ENCODE results near the gene BOD1.

Gene BOD1

DNA sequence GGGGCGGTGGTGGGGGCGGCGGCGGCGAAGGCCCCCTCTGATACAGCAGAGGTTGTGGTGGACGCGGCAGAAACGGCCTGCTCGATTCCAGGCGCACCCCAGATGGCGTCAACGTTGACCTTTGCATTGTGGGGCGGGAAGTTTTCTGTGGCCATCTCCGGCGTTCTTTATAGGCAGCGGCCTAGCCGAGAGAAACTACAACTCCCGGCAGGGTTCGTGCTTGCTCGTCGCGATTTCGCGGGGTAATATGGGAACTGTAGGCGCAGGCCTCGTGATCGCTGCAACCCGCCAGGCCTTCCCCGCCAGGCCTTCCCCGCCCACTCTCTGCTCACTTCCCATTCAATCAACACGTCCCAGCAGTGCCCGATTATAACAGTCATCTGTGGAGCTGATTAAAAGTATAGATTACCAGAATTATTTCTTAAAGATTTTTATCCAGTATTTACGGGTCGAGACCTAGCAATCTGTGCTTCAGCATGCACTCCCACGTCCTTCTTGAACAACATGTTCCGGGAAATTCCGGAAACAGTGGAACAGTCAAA, at the start of gene BOD1:
TSS of gene BOD1 (minus strand) at position 74 of the 542 bp plus-strand sequence. CDS start 214 bp downstream, outside the sequence.
- in situ Hi-C loops (cut with HindIII; ENCODE audit: low sequenced_read_pairs): loop anchor here (25.0 kb wide), 1 partner anchor 371 kb away; the partner anchor contains the start of gene C5orf47

DNA sequence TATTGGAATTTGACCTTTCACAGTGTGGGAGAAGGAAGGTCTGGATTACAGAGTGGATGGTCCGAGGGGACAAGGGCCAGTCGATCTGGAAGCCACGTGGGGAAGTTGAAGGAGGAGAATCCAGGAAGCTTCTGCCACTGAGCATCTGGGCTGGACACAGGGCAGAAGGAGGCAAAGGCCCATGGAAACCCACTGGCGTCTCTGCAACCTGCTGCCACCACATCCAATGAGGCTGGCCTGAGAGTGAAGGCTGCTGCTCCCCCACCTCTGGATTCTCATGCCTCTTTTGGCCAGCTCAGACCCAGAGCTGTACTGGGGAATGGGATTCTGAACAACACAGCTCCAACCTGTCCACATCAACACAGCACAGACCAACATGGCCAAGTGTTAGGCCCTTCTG, 48.9 kb upstream of the BOD1 start:
- in situ Hi-C loops (cut with HindIII; ENCODE audit: low sequenced_read_pairs): no loop called here

GRCh38 chr5:173664154-173664526, 47.7 kb upstream of the BOD1 start:
- in situ Hi-C loops (cut with HindIII; ENCODE audit: low sequenced_read_pairs): no loop called here

DNA sequence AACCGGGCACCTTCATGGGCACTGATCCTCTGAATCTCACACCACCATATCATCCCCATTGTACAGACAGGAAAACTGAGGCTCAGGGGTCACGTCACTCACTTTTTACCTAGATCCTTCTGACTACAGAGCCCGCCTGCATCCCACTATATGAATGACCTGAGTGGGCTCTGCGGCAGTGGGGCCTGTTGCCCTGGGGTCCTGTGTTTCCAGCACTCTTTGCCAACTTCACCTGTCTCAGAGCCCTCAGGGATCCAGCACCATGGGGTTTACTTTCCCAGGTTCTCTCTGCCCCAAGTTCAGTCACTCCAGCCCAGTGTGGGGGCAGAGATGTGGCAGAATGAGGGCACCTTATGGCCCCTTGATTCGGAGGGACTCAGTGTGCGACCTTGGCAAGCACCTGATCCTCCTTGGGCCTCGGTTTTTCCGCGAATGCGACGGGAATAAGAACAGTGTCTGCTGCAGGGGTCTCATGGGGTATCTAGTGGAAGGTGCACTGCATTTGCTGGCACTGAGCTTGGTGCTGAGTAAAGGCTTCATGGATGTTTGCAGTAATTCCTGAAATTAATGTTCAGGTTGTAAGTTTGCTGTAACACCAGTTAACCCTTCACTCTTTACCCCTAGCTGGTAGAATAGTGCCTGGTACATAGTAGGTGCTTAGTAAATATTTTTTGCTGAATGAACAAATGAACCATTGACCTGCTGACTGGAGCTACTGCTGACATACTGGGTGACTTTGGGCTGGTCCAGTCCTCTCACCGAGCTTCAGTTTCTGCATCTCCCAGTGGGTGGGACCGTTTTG, 47.1 kb upstream of the BOD1 start:
- in situ Hi-C loops (cut with HindIII; ENCODE audit: low sequenced_read_pairs): no loop called here

GRCh38 chr5:173662581-173663351, 46.3 kb upstream of the BOD1 start:
- in situ Hi-C loops (cut with HindIII; ENCODE audit: low sequenced_read_pairs): no loop called here

- in situ Hi-C loops (cut with HindIII; ENCODE audit: low sequenced_read_pairs): no loop called here
Measured at GRCh38 chr5:173660481-173661280, 44.2 kb upstream of the BOD1 start.

- in situ Hi-C loops (cut with HindIII; ENCODE audit: low sequenced_read_pairs): no loop called here
Measured at GRCh38 chr5:173659423-173659822, 43.0 kb upstream of the BOD1 start.

DNA sequence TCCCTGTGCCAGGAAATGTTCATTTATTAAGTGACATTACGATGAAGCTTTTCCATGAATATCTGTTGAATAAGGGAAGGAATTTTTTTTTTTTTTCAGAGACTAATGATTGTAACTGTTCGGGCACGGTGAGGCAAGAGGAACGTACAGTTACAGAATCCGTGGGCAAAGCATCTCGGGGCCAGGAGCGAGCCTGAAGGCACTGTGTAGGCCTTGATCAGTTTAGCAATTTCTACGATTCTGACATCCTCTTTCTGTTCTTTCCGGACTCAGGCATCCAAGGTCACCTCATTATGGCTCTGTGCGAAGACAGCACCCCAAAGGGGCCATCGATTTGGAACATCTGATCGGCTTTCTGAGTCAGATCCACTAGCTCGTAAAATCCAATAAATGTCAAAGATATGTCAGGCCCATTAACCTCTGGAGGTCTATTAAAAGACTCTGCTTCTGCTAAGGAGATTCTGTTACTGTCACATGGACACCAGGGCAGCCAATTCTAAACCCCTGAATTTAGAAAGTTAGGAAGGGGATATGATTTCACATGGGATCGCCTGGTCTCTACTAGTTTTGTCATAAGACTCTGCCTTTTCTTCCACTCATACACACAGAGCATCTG, 41.4 kb upstream of the BOD1 start:
- in situ Hi-C loops (cut with HindIII; ENCODE audit: low sequenced_read_pairs): no loop called here

DNA sequence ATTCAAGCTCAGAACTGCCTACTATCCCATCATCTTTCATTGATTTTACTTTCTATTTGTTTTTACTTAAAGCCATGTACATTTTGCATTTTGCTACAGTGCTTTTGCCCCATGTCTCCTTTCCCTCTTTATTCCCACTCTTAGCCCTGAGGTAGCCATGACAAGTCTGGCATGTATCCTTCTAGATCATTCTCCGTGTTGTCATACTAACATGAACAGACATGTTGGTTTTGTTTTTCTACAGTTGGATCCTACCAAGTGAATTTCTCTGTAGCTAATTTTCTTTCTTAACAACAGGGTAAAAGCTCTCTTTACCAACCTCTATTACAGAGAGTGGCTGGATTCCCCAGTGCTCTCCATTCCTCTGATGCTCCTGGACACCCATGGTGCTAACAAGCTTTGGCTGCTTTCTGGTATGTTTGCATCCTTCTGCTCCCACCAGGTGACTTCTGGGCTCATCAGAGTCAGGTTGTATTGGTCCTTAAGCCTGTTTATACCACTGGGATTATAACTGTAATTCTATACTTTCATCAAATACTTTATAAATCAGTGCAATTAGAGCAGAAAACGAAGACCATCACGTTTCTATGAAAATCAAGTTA, 38.8 kb upstream of the BOD1 start:
- in situ Hi-C loops (cut with HindIII; ENCODE audit: low sequenced_read_pairs): no loop called here

GRCh38 chr5:173653822-173654523, 37.5 kb upstream of the BOD1 start:
- in situ Hi-C loops (cut with HindIII; ENCODE audit: low sequenced_read_pairs): no loop called here

DNA sequence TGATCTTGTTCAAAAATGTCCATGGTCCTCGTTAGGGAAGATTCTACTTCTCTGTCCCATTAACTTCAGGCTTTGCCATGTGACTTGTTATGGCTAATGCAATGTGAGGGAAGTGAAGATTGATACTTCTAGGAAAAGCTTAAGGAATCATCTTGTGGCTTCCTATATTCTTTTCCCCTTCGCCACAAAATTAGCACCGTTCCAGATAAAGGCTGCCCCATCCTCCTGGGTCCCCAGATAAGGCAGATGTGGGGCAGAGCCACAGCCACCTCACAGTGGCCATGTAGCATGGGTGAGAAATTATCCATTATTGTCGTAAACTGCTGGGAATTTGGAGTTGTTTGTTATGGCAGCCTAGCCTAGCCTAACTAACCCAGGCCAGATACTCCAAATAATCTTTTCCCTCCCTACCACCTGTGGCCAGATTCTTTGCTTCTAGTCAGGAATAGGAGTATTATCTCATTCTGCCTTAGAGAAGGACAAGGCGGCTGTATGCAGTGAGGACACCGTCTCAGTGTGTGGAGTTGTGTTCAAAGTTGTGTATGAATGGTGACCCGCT, 31.9 kb upstream of the BOD1 start:
- in situ Hi-C loops (cut with HindIII; ENCODE audit: low sequenced_read_pairs): no loop called here

- in situ Hi-C loops (cut with HindIII; ENCODE audit: low sequenced_read_pairs): no loop called here
Measured at GRCh38 chr5:173646692-173647091, 30.2 kb upstream of the BOD1 start.

- in situ Hi-C loops (cut with HindIII; ENCODE audit: low sequenced_read_pairs): no loop called here
Measured at GRCh38 chr5:173645890-173646574, 29.6 kb upstream of the BOD1 start.

DNA sequence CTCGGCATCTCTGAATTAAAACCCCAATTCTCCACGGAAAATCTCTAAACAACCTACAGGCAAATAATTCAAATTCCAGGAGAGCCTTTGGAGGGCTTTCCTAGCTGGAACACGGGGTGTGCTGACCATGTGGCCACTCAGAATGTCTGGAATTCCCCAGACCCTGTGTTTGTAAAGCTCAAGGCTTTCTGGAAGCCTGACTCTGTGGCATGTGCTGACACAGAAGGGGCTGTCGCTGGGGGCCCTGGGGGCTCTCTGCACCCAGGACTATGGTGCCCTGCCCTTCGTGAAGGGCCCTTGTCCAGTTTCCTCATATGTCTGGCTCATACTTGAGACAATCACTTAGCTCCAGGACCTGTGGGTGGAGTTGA, 29.0 kb upstream of the BOD1 start:
- in situ Hi-C loops (cut with HindIII; ENCODE audit: low sequenced_read_pairs): no loop called here

- in situ Hi-C loops (cut with HindIII; ENCODE audit: low sequenced_read_pairs): no loop called here
Measured at GRCh38 chr5:173644673-173645436, 28.4 kb upstream of the BOD1 start.

GRCh38 chr5:173643964-173644363, 27.5 kb upstream of the BOD1 start:
- in situ Hi-C loops (cut with HindIII; ENCODE audit: low sequenced_read_pairs): no loop called here

DNA sequence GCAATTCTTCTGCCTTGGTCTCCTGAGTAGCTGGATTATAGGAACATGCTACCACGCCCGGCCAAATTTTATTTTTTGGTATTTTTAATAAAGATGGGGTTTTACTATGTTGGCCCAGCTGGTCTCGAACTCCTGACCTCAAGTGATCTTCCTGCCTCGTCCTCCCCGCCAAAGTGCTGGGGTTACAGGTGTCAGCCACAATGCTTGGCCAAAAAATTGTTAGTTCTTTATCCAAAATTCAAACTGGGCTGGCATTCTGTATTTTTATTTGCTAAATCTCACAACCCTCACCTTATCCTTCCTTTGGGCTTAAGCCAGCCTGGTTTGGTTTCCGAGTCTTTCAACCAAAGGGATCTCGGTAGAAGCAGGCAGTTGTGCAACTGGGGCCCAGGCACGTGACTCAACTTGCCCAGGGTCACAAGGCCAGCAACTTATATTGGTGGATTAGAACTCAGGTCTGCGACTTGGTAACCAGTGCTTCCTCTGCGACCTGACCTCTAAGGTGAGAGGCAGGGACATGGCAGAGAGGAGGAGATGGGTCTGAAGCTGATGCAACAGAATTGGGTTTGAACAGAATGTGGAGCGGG, 26.5 kb upstream of the BOD1 start:
- in situ Hi-C loops (cut with HindIII; ENCODE audit: low sequenced_read_pairs): no loop called here

Data from DLD1 (cell line).